C4-2B (cell line): ENCODE measurements around the gene ATP5PO.

Source experiments
- ZFX ChIP-seq: fragments of 450-650 bp; IDR thresholded peaks from 2 replicates; pipeline ENCODE4 v1.6.1; 2017
- TF ChIP-seq, protein P1 (sequence below): fragments of 450-650 bp; conservative IDR thresholded peaks from 2 replicates; pipeline ENCODE4 v1.5.1; 2017; ENCODE audit warnings: mild to moderate bottlenecking

DNA sequence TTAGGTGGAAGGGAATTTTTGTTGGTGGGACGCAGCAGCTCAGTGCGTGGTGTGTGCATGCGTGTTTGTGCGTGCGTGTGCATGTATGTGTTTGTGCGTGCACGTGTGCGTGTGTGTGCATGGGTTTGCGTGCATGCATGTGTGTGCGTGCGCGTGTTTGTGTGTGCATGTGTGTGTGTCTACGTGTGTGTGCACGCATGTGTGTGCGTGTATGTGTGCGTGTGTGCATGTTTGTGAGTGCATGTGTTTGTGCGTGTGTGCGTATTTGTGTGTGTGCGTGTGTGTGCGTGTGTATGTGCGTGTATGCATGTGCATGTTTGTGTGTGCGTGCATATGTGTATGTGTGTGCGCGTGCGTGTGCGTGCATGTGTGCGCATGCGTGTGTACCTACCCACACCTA, 20.2 kb downstream of the ATP5PO start:
- TF ChIP-seq, protein P1, sequence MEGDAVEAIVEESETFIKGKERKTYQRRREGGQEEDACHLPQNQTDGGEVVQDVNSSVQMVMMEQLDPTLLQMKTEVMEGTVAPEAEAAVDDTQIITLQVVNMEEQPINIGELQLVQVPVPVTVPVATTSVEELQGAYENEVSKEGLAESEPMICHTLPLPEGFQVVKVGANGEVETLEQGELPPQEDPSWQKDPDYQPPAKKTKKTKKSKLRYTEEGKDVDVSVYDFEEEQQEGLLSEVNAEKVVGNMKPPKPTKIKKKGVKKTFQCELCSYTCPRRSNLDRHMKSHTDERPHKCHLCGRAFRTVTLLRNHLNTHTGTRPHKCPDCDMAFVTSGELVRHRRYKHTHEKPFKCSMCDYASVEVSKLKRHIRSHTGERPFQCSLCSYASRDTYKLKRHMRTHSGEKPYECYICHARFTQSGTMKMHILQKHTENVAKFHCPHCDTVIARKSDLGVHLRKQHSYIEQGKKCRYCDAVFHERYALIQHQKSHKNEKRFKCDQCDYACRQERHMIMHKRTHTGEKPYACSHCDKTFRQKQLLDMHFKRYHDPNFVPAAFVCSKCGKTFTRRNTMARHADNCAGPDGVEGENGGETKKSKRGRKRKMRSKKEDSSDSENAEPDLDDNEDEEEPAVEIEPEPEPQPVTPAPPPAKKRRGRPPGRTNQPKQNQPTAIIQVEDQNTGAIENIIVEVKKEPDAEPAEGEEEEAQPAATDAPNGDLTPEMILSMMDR, result no peak
- no peak for TF ChIP-seq ZFX
